ENCODE measurements around the gene LRRC15.

LRRC15 gene

DNA sequence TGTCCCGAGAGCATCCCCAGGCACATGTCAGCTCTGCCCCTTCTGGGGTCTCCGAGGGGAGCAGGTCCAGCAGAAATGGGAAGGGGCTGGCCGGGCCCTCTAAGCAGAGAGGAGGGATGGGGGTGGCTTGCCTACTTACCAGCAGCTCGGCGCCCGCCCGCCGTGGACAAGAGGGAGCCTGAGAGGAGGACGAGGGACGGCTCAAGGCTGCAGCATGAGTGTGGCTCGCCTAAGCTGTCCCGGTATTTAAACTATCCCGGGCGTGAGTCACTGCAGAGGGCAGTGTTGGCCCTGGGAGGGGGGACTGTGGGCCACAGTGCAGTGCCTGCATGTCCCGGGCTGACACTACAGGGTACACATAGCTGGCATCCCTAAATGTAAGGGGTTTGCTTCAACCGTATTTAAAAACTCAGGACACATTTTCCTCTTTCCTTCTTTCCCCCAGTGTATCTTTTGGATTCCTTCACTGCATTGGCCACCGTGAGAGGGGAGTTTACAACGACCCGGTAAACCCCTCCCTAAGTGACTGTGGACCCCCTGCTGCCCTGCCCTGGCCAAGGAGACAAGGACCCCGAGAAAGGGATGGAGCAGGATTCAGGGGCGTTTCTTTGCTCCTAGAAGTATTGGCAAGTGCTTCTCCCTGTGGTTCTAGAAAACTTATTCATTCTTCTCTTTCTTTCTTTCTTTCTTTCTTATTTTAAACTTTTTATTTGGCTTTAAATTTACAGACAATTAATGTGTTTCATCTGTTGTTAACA is at the start of gene LRRC15:
Gene LRRC15 (minus strand): TSS at position 222 of the 758 bp plus-strand sequence. CDS start 8,700 bp downstream, outside the sequence.
- DNase-seq, result no peak

DNA sequence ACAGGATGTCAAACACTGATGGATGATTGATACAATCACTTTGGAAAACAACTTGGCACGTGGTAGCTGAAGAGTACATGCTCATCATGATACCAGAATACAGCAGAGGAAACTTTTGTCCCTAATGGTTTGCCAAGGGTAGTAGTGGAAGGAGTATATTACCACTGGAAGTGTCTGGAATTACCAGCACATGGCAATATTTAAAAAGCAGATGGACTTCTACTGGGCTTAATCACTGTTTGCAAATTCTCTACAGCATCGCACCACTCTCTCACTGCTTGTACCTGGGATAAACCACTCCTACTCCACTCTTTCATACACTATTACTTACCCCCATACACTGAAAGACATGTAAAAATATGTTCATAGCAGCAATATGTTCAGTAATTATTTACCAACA is 49.1 kb upstream of the LRRC15 start:
- DNase-seq, result no peak

DNA sequence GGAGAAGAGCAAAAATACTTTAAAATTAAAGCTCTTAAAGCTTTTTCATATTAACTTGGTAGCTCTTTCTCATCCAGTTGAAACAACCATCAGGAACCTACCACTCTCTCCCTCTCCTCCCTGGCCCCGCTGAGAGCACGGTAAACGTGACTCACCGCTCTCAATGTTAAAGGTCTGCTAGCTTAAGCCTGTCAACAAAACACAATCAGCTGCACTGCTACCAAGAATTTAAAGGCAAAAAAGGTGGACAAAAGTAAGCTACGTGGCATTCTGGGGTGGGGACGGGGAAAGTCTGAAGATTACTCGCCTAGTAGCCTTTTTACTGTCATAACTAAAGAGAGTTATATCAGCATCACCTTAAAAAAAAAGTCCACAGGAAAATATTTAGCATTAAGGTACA is 37.9 kb upstream of the LRRC15 start:
- DNase-seq, result no peak

DNA sequence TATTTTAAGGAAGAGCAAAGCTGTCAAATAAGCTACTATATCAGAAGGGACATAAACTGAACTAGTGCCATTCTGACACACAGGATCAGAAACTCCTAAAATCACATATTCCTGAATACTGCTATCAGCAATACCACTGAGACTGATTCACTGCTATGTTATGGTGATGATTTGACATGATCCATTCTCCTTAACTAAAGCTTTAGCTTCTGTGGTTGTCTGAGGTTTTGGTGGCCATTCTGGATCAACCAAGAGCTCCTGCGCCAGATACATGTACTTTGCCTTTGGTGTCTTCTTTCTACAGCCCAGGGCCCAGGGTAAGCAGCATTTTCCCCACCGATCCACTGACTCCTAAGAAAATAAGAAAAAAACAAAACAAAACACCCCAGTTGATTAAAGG is 36.2 kb upstream of the LRRC15 start:
- no peak for DNase-seq

- DNase-seq, result peak; percentile 17 to 68
Measured at GRCh38 chr3:194404365-194405140, 35.0 kb upstream of the LRRC15 start.

GRCh38 chr3:194401868-194402329 is 32.4 kb upstream of the LRRC15 start:
- no peak for DNase-seq

GRCh38 chr3:194401346-194401745 is 31.8 kb upstream of the LRRC15 start:
- no peak for DNase-seq

GRCh38 chr3:194399874-194400411 is 30.4 kb upstream of the LRRC15 start:
- DNase-seq, result no peak

DNA sequence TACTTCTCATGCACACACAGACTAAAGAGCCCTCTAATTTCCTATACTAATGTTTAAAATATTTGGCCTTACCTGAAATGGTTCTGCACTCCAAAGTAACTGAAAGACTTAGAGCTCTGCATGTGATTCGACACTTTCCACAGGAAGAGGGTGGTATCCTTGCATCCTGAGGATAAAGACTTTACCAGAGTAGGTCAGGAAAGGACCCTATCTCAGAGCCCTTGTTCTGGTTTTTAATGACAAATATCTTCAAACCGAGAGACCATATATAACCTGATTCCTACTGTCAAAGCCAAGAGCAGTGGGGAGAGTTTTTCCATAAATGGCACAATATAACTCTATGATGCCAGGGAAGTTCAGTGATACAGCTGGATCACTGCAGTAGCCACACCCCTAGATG is 29.6 kb upstream of the LRRC15 start, which contains the start of gene GP5:
Gene GP5 (minus strand): TSS at position 101 of the 400 bp plus-strand sequence. CDS start 984 bp downstream, outside the sequence.
- no peak for DNase-seq

DNA sequence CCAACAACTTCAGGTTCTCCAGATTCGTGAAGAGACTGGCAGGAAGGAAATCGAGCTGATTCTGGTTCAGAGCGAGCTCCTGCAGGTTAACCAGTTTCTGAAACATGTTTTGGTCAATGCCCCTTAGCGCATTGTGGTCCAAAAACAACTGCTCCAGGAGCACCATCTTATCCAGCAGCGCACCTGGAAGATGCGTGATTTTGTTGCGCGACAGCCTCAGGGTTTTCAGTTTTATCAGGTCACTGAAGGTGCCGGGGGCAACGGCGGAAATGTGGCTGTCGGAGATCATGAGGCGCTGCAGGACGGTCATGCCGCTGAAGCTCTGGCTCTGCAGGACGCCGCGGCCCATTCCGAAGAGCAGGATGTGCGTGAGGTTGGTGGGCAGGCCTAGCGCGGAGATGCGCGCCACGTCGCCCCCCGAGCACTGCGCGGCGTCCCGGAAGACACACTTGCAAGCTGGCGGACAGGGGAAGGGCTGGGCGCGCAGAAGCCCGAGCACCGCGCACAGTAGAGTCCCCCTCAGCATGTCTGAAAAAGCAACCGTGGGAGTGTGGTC is 28.3 kb upstream of the LRRC15 start:
- DNase-seq, result peak in 1 of 2 donors; percentile 24

- peak; percentile 15 to 37 for DNase-seq
Measured at GRCh38 chr3:194396859-194397756, 27.6 kb upstream of the LRRC15 start.

- DNase-seq, result no peak
Measured at GRCh38 chr3:194396539-194396858, 27.0 kb upstream of the LRRC15 start.

DNA sequence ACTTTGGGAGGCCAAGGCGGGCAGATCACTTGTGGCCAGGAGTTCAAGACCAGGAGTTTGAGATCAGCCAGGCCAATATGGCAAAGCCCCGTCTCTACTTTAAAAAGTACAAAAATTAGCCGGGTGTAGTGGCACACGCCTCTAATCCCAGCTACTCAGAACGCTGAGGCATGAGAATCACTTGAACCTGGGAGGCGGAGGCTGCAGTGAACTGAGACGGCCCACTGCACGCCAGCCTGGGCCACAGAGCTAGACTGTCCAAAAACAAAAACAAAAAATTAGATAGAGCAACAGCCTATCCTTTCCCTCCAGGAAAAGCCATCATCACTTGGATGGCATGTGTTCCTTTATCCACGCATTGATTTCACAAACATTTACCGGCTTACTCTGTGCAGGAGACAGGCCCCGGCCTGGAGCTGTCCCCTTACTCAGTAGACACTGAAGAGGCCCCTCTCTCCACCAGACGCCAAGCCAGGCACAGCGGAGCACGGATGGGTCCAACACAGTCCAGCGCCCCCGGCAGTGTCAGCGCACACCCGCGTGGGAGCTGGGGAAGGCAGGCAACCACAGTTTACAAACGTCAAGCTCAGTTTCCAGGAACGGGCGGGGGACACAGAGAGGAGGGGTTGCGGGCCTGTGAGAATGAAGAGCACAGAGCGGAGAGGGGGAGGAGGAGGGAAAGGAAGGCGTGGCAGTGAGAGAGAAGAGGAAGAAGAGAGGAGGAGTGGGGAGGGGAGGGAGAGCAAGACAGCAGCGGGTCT is 26.4 kb upstream of the LRRC15 start:
- peak; percentile 72 to 77 for DNase-seq

DNA sequence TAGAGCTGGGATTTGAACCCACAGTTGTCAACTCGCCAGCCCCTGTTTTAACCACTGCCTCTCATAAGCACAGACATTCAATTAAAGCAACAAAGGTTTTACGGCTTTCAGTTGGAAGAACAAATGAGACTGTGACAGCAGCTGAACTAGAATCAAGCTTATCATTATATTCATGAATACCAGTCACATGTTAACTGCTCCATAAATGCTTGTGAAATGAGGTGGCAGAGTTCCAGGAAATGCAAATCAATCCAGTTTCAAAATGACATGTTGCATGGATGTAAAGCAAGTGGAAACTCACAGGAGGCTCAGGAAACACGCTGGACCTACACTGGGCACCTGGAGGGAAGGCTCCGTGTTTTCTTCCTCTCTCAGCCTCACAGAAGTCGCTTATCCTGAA is 25.7 kb upstream of the LRRC15 start:
- DNase-seq, result no peak

DNA sequence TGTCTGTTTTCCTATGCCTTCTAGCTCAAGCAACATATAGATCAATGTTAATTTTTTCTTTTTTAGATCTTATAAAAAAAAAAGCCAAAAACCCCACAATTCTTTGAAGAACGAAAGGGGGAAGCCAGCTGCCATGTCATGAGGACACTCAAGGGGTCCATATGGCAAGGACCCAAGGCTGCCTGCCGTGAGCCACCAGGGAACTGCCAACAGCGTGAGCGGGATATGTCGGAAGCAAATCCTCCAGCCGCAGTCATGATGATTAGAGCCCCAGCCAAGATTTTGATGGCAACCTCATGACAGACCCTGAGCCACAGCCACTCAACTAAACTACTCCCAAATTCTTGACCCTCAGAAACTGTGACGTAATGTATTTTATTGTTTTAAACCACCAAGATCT is 23.0 kb upstream of the LRRC15 start:
- no peak for DNase-seq

DNA sequence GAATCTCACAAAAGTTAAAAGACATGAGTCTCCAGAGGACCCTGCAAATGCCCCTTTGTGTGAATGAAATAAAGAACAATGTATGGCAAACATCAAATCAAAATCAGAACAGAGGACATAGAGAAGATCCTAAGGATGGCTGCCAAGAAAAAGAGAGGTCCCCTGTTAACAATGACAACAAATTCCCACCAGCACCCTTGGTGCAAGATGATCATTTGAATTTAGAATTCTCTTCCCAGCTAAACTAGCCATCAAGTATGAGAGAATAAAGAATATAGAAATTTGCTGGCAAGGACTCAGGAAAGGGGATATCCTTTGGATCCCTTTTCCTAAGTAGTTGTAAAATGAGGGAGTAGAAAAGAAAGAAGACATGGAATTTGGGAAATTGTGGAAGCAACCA is 21.3 kb upstream of the LRRC15 start:
- no peak for DNase-seq

DNA sequence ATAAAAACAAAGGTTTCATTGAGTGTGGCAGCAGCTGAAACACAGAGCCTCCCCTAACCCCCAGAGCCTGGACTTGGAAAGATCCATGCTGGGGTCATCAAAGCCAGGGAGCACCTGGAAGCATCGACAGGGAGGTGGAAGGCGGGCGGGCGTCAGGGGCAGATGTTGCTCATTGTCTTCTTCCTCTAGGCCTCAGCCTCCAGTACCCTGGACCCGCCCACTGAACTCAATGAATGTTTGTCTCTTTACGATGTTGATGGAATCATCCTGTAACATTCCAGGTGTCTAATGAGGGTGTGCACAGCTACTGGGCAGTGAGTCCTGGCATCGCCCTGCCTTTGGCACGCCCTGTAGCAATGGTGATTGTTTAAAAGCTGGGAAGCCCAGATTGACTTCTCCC is 19.7 kb upstream of the LRRC15 start:
- DNase-seq, result no peak

DNA sequence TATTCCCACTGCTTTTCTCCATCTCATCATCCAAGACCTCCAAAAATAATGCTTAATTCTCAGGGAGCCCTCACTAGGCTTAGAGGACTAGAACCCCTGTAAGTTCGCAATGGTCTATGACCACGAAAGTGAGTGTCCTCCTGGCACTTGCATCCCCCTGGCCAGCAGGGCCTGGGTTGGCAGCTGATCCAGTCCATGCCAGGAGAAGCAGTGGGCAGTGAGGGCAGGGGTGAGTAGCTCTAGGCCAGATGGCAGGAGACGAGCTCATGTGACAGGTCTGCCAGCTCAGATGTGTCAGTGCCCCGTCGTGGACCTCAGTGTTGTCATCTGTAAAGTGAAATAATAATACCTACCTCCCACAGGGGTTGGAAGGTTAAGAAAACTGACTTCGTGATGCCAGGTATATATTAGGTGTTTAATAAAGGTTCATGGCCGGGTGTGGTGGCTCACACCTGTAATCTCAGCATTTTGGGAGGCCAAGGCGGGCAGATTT is 18.4 kb upstream of the LRRC15 start:
- DNase-seq, result no peak

DNA sequence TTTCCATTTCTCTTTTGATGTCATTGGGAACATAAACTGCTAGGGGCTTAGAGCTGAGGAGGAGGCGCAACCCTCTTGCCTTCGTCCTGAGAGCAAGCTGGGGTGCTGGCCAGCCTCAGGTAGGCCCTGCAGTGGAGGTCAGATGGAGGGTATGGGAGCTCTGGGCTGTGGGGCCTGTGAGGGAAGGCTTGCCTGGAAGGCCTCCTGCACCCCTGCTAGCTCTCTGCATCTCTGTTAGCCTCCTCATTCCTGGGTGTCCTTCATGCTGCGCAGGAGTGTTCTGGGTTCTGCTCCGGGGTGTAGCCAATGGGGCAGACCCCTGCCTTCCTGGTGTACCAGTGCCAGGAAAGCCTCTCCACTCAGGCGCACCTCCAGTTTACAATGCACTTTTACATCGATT is 17.7 kb upstream of the LRRC15 start:
- DNase-seq, result no peak

- no peak for DNase-seq
Measured at GRCh38 chr3:194386648-194387047, 17.1 kb upstream of the LRRC15 start.

DNA sequence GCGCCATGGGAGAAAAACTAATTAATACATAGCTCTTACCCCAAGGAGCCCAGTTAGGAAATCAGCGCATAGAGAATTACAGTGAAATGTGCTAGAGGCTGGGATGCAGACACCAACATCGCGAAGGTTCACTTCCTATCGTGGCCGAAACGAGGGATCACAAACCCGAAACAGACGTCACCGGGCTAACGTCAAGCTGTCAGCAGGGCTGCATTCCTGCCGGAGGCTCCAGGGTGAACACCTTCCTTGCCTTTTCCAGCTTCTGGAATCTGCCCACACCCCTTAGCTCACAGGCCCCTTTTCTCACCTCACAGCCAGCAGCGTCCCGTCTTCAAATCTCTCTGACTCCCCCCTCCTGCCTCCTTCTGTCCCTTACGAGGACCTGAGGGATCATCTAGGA is 16.5 kb upstream of the LRRC15 start:
- no peak for DNase-seq
